Measurements from ENCODE around the gene ST6GALNAC2.

Gene ST6GALNAC2

GRCh38 chr17:76550712-76551615 is 34.7 kb downstream of the ST6GALNAC2 start:
- Mint-ChIP-seq H3K4me3 (no peak overlapping the region), H3K27me3 (no peaks in the 10 kb centered on the region), H3K4me1 (ENCODE audit: low read depth in 2 of 2) (peaks cover 2 to 4% of the 10 kb centered on the region in 2 donors), H3K36me3 (ENCODE audit: insufficient read depth) (peaks cover under 1% of the 10 kb centered on the region), H3K9me3 (no peaks in the 10 kb centered on the region), H3K27ac (no peak overlapping the region)
- ATAC-seq (replicated peaks) = no peak
- DNase-seq = no peak

GRCh38 chr17:76549539-76549938 is 36.1 kb downstream of the ST6GALNAC2 start:
- Mint-ChIP-seq H3K4me1 (ENCODE audit: low read depth in 2 of 2) (peaks cover 0 to 2% of the 10 kb centered on the region in 2 donors), H3K9me3 (no peaks in the 10 kb centered on the region), H3K36me3 (ENCODE audit: insufficient read depth) (no peaks in the 10 kb centered on the region), H3K4me3 (no peak overlapping the region), H3K27ac (no peak overlapping the region), H3K27me3 (no peaks in the 10 kb centered on the region)
- DNase-seq (no peak), ATAC-seq (replicated peaks) (no peak)

- DNase-seq (no peak), ATAC-seq (replicated peaks) (no peak)
- H3K27me3 Mint-ChIP-seq = no peaks in the 10 kb centered on the region
- no peak overlapping the region for H3K27ac Mint-ChIP-seq
- H3K36me3 Mint-ChIP-seq (ENCODE audit: insufficient read depth) = no peaks in the 10 kb centered on the region
- no peak overlapping the region for H3K4me3 Mint-ChIP-seq
- H3K9me3 Mint-ChIP-seq = no peaks in the 10 kb centered on the region
- H3K4me1 Mint-ChIP-seq (ENCODE audit: low read depth in 2 of 2) = no peaks in the 10 kb centered on the region
Observed at GRCh38 chr17:76549215-76549518, 36.5 kb downstream of the ST6GALNAC2 start.

GRCh38 chr17:76548378-76549214 is 37.1 kb downstream of the ST6GALNAC2 start:
- Mint-ChIP-seq H3K4me1 (ENCODE audit: low read depth in 2 of 2) (no peaks in the 10 kb centered on the region), H3K27ac (no peak overlapping the region), H3K36me3 (ENCODE audit: insufficient read depth) (no peaks in the 10 kb centered on the region), H3K27me3 (peaks cover 0 to 5% of the 10 kb centered on the region in 2 donors), H3K9me3 (no peaks in the 10 kb centered on the region), H3K4me3 (no peak overlapping the region)
- ATAC-seq (replicated peaks) (no peak), DNase-seq (no peak)

- Mint-ChIP-seq H3K4me3 (no peak overlapping the region), H3K36me3 (ENCODE audit: insufficient read depth) (no peaks in the 10 kb centered on the region), H3K9me3 (no peaks in the 10 kb centered on the region), H3K4me1 (ENCODE audit: low read depth in 2 of 2) (no peaks in the 10 kb centered on the region), H3K27ac (no peak overlapping the region), H3K27me3 (peaks cover 3 to 7% of the 10 kb centered on the region in 2 donors)
- DNase-seq = no peak
- no peak for ATAC-seq (replicated peaks)
Observed at GRCh38 chr17:76547642-76548202, 37.9 kb downstream of the ST6GALNAC2 start.

- peaks cover 8 to 12% of the 10 kb centered on the region in 2 donors for H3K27me3 Mint-ChIP-seq
- DNase-seq (peak; percentile 55 to 62 (median 62)), ATAC-seq (replicated peaks) (peak; percentile 94)
- H3K4me3 Mint-ChIP-seq = no peak overlapping the region
- no peaks in the 10 kb centered on the region for H3K36me3 Mint-ChIP-seq (ENCODE audit: insufficient read depth)
- no peaks in the 10 kb centered on the region for H3K9me3 Mint-ChIP-seq
- H3K4me1 Mint-ChIP-seq (ENCODE audit: low read depth in 2 of 2) = no peaks in the 10 kb centered on the region
- no peak overlapping the region for H3K27ac Mint-ChIP-seq
Observed at GRCh38 chr17:76547183-76547641, 38.4 kb downstream of the ST6GALNAC2 start.

GRCh38 chr17:76546556-76547182 is 39.0 kb downstream of the ST6GALNAC2 start:
- DNase-seq = no peak
- Mint-ChIP-seq H3K36me3 (ENCODE audit: insufficient read depth) (no peaks in the 10 kb centered on the region), H3K27me3 (peaks cover 13 to 15% of the 10 kb centered on the region in 2 donors), H3K9me3 (no peaks in the 10 kb centered on the region), H3K4me1 (ENCODE audit: low read depth in 2 of 2) (peaks cover 0 to 2% of the 10 kb centered on the region in 2 donors), H3K27ac (no peak overlapping the region), H3K4me3 (no peak overlapping the region)
- no peak for ATAC-seq (replicated peaks)

- no peaks in the 10 kb centered on the region for H3K36me3 Mint-ChIP-seq (ENCODE audit: insufficient read depth)
- ATAC-seq (replicated peaks) = no peak
Observed at GRCh38 chr17:76545918-76546555, 39.6 kb downstream of the ST6GALNAC2 start.

GRCh38 chr17:76544546-76545365 is 40.9 kb downstream of the ST6GALNAC2 start:
- DNase-seq (no peak), ATAC-seq (replicated peaks) (no peak)
- H3K4me3 Mint-ChIP-seq = no peak overlapping the region
- peaks cover 0 to 4% of the 10 kb centered on the region in 2 donors for H3K4me1 Mint-ChIP-seq (ENCODE audit: low read depth in 2 of 2)
- peaks cover 15 to 33% of the 10 kb centered on the region in 2 donors for H3K27me3 Mint-ChIP-seq
- no peak overlapping the region for H3K27ac Mint-ChIP-seq
- H3K36me3 Mint-ChIP-seq (ENCODE audit: insufficient read depth) = no peaks in the 10 kb centered on the region
- no peaks in the 10 kb centered on the region for H3K9me3 Mint-ChIP-seq

More at GRCh38 chr17:76545918-76546555, 39.6 kb downstream of the ST6GALNAC2 start:
- Mint-ChIP-seq H3K9me3 (no peaks in the 10 kb centered on the region), H3K27ac (peak overlapping the region in 1 of 2 donors; percentile 29), H3K4me3 (no peak overlapping the region), H3K27me3 (peaks cover 15 to 20% of the 10 kb centered on the region in 2 donors), H3K4me1 (ENCODE audit: low read depth in 2 of 2) (peaks cover 0 to 2% of the 10 kb centered on the region in 2 donors)
- no peak for DNase-seq

GRCh38 chr17:76543826-76544545 is 41.7 kb downstream of the ST6GALNAC2 start:
- ATAC-seq (replicated peaks) (no peak), DNase-seq (no peak)
- H3K9me3 Mint-ChIP-seq = no peaks in the 10 kb centered on the region
- no peak overlapping the region for H3K27ac Mint-ChIP-seq
- peaks cover 0 to 5% of the 10 kb centered on the region in 2 donors for H3K4me1 Mint-ChIP-seq (ENCODE audit: low read depth in 2 of 2)
- H3K27me3 Mint-ChIP-seq = peaks cover 23 to 40% of the 10 kb centered on the region in 2 donors
- no peak overlapping the region for H3K4me3 Mint-ChIP-seq
- no peaks in the 10 kb centered on the region for H3K36me3 Mint-ChIP-seq (ENCODE audit: insufficient read depth)

GRCh38 chr17:76543482-76543825 is 42.2 kb downstream of the ST6GALNAC2 start:
- Mint-ChIP-seq H3K27ac (no peak overlapping the region), H3K4me3 (no peak overlapping the region), H3K9me3 (no peaks in the 10 kb centered on the region), H3K36me3 (ENCODE audit: insufficient read depth) (no peaks in the 10 kb centered on the region), H3K27me3 (peaks cover 28 to 46% of the 10 kb centered on the region in 2 donors), H3K4me1 (ENCODE audit: low read depth in 2 of 2) (peaks cover 0 to 8% of the 10 kb centered on the region in 2 donors)
- DNase-seq (no peak), ATAC-seq (replicated peaks) (no peak)

- Mint-ChIP-seq H3K27me3 (peaks cover 29 to 48% of the 10 kb centered on the region in 2 donors), H3K4me3 (no peak overlapping the region), H3K27ac (no peak overlapping the region), H3K9me3 (no peaks in the 10 kb centered on the region), H3K4me1 (ENCODE audit: low read depth in 2 of 2) (peaks cover 0 to 8% of the 10 kb centered on the region in 2 donors), H3K36me3 (ENCODE audit: insufficient read depth) (no peaks in the 10 kb centered on the region)
- no peak for DNase-seq
- ATAC-seq (replicated peaks) = no peak
Observed at GRCh38 chr17:76542984-76543383, 42.7 kb downstream of the ST6GALNAC2 start.

All from effector memory CD8-positive, alpha-beta T cell (primary cell).